Fibroblast of skin of back (primary cell): ENCODE data around the gene ZNF430. TPM values are rescaled to one million over a fixed set of nuclear protein-coding genes. Genes with fewer than 3 reads are reported as not detected.
"Not testable (repeated sequence)": the region's sequence is repeated elsewhere in the genome, so short reads cannot be mapped to it uniquely, and the experiment has no call there.

ENCODE experiments used
- DNase-seq: peaks from one replicate; pipeline ENCODE4 v3.0.0-alpha.2; 2013
- polyA plus RNA-seq, 2 experiments: library from polyadenylated mRNA; unstranded; fragments of 120-200 nt; gene quantifications; one replicate each; pipeline ENCODE4 v1.2.1, GENCODE V29; 2013; ENCODE audit not compliant: insufficient read length in 2 of 2

The ZNF430 gene
- polyA plus RNA-seq (2013, experiment 1 of 2; ENCODE audit: insufficient read length) = 2.8 TPM
- 3.1 TPM for polyA plus RNA-seq (2013, experiment 2 of 2; ENCODE audit: insufficient read length)

- DNase-seq = peak; percentile 96
Measured at GRCh38 chr19:21020298-21021227, at the start of gene ZNF430. TSS of gene ZNF430 (plus strand) at chr19:21020657. CDS start at chr19:21020801, 144 bp downstream.

DNA sequence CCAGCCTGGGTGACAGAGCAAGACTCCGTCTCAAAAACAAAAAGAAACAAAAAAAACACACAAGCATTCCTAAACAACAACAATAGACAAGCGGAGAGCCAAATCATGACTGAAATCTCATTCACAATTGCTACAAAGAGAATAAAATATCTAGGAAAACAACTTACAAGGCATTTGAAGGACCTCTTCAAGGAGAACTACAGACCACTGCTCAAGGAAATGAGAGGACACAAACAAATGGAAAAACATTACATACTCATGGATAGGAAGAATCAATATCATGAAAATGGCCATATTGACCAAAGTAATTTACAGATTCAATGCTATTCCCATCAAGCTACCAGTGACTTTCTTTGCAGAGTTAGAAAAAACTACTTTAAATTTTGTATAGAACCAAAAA is 27.7 kb upstream of the ZNF430 start:
- not testable (repeated sequence) for DNase-seq

DNA sequence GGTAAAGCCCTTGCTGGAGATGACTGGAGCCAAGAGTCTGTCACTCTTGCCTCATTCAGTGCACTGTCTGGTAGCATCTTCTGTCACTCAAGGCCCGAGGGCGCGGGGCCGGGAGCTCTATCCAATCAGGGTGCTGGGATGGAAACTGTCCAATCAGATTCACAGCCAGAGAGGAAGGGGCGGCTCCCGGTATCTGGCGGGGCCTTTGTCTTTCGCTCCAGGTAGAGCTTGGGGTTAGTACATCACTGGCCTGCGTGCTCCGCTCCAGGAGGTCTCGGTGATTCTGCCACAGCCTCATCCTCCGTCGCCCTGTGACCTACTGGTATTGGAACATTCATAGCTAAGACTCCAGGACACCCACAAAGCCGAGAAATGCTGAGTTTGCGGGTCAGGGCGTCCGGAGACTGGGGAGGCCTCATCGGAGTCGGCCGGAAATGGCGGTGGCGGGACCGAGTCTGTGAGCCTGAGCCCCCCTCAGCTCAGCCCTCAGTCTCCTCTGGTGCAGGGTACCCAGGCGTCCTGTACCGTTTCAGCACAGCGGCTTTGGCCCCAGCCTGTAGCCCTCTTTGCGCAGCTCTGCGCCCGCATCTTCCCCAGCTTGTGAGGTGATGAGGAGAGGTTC is 20.6 kb upstream of the ZNF430 start:
- peak; percentile 86 for DNase-seq

DNA sequence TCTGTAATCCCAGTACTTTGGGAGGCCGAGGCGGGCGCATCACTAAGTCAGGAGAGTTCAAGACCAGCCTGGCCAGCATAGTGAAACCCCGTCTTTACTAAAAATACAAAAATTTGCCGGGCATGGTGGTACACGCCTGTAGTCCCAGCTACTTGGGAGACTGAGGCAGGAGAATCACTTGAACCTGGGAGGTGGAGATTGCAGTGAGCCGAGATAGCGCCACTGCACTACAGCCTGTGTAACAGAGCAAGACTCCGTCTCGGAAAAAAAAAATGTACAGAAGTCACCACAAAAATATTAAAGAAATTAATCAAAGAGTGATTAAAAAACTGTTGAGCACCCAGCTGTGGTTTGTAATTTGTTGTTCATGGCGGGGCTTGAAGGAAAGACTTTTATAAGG is 781 bp downstream of the ZNF430 start:
- not testable (repeated sequence) for DNase-seq

GRCh38 chr19:21022996-21023395 is 2.5 kb downstream of the ZNF430 start:
- DNase-seq = peak; percentile 13

GRCh38 chr19:21023901-21024300 is 3.4 kb downstream of the ZNF430 start:
- DNase-seq = peak; percentile 14

DNA sequence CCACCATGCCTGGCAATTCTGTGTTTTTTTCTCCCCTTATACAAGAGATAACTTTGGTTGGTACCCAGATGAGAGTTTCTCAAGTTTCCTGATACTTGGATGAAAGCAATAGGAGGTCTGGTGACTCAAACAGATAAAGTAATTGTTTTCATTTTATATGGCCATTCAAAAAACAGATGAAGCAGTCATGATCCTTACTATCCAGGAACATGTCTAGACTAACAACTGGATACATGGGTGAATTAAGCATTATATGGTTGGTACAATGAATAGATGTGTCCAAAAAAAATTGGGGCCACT is 8.5 kb downstream of the ZNF430 start:
- DNase-seq = no peak

DNA sequence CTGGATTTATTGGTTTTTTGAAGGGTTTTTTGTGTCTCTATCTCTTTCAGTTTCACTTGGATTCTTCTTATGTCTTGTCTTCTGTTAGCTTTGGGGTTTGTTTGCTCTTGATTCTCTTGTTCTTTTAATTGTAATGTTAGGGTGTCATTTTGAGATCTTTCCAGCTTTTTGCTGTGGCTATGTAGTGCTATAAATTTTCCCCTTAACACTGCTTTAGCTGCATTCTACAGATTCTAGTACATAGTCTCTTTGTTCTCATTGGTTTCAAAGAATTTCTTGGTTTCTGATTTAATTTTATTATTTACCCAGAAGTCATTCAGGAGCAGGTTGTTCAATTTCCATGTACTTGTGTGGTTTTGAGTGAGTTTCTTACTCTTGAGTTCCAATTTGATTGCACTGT is 24.6 kb downstream of the ZNF430 start:
- no peak for DNase-seq

- DNase-seq = no peak
Measured at GRCh38 chr19:21046489-21046888, 26.0 kb downstream of the ZNF430 start.

DNA sequence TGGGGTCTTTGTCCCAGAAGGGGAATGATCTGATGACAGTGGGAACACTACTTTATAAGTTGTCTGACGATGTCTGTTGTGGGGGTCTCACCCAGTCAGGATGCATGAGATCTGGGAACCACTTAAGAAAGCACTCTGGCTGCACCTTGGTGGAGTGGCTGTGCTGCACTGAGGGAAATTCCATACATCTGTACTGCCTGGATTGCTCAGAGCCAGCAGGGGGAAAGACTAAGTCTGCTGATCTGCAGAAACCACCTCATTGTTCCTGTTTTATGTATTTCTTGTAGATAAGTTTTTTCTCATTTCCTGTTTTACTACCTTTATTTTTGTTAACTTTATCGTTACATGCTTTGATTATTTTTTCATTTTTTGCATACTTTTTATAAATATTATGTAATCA is 27.3 kb downstream of the ZNF430 start:
- no peak for DNase-seq

GRCh38 chr19:21052902-21053301 is 32.4 kb downstream of the ZNF430 start:
- no peak for DNase-seq

DNA sequence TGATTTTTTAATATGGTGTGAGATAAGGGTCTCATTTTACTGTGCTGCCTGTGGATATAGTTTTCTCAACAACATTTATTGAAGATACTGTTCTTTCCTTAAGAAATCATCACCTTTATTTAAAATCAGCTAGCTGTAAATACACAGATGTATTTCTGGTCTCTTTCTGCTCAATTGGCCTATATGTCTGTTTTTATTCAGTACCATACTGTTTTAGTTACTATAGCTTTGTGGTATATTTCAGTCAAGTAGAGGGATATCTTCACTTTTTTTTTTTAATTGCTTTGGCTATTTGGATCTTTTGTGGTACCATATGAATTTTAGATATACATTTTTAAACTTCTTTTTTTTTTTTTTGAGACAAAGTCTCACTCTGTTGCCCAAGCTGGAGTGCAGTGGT is 44.9 kb downstream of the ZNF430 start:
- DNase-seq = no peak

GRCh38 chr19:21082011-21082975 is 61.8 kb downstream of the ZNF430 start, which contains the start of gene ZNF714:
TSS of gene ZNF714 (plus strand) at chr19:21082203. CDS start at chr19:21098269, 16,066 bp downstream.
- DNase-seq = peak; percentile 97

DNA sequence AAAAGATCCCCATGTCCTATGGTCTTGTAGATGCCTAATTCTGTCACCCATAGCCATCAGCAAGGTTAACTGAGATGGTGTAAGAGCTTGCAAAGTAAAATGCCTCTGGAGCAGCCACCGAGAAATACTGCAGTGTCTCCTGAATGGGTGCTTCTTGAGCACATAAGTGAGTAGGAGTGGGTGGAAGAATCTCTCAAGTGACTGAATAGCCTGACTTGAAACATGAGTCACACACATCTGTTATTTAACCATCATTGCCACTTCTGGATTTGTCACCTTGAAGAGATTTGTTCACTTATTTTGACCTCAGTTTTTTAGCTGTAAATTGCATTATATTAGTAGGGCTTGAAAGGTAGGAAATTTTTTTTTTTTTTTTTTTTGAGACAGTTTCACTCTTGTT is 63.9 kb downstream of the ZNF430 start:
- DNase-seq = peak; percentile 25

- DNase-seq = no peak
Measured at GRCh38 chr19:21087871-21088270, 67.4 kb downstream of the ZNF430 start.

GRCh38 chr19:21092109-21092508 is 71.7 kb downstream of the ZNF430 start:
- peak; percentile 39 for DNase-seq

DNA sequence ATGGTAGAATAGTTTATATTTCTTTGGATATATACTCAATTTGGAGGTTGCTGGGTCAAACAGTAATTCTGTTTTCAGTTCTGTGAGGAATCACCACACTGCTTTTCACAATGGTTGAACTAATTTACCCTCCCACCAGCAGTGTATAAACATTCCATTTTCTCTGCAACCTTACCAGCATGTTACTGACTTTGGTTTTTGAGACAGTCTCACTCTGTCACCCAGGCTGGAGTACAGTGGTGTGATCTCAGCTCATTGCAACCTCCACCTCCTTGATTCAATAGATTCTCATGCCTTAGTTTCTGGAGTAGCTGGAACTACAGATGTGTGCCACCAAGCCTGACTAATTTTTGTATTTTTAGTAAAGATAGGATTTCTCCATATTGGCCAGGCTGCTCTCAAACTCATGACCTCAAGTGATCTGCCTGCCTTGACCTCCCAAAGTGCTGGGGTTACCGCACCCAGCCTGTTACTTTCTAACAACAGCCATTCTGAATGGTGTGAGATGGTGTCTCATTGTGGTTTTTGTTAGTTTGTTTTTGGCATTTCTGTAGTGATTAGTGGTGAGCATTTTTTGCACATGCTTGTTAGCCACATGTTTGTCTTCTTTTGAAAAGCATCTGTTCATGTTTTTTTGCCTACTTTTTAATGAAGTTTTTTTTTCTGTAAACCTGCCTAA is 74.0 kb downstream of the ZNF430 start:
- no peak for DNase-seq

GRCh38 chr19:21098291-21098690 is 77.8 kb downstream of the ZNF430 start:
- DNase-seq = no peak

- DNase-seq = no peak
Measured at GRCh38 chr19:21101521-21102242, 81.2 kb downstream of the ZNF430 start.

GRCh38 chr19:21109116-21109515 is 88.7 kb downstream of the ZNF430 start:
- peak; percentile 53 for DNase-seq
